ENCODE measurements around the gene VSIR.

Gene VSIR

DNA sequence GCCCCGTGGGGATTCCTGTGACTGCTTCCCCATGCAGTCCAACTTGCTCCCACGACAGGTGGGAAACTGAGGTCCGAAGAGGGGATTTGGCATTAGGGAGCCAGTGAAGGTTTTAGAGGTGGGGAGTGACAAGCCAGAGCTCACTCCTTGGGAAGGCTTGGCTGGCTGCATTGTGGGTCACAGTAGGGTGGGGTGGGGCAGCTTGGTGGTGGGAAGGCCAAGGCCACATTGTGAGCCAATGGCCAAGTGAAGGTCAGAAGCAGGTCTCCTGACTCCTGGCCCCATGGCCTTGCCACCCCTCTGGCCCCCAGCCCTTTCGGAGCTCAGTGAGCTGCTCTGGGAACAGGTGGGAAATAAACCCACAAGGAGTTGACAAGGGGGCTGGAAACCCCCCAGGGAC is 56.3 kb downstream of the VSIR start:
- FAIRE-seq = no peak

GRCh38 chr10:71716426-71716825 is 56.9 kb downstream of the VSIR start:
- FAIRE-seq (no peak), DNase-seq (ENCODE audit: insufficient read length, low spot score) (no peak)

More for the DNA sequence above, 56.3 kb downstream of the VSIR start:
- DNase-seq (ENCODE audit: insufficient read length, low spot score) = no peak

GRCh38 chr10:71715860-71716259 is 57.5 kb downstream of the VSIR start:
- DNase-seq (ENCODE audit: insufficient read length, low spot score) = no peak
- FAIRE-seq = no peak

DNA sequence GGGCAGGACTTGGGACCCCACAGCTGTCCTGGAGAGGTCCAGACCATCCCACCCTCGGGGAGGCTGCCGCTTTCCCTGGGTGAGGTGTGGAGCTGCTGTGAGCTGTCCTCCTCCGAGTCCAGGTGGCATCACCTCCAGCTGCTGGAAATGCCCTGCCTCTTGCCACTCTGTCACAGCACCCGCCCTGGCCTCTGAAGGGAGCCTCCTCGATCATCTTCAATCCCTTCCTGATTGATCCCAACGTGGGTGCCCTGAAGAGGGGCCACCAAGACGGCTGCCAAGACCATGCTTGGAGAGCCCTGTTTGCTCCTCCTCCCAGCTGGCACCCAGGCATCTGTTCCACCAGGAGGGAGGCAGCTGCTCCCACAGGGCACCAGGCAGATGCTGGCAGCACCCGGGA is 58.3 kb downstream of the VSIR start:
- FAIRE-seq (no peak), DNase-seq (ENCODE audit: insufficient read length, low spot score) (no peak)

DNA sequence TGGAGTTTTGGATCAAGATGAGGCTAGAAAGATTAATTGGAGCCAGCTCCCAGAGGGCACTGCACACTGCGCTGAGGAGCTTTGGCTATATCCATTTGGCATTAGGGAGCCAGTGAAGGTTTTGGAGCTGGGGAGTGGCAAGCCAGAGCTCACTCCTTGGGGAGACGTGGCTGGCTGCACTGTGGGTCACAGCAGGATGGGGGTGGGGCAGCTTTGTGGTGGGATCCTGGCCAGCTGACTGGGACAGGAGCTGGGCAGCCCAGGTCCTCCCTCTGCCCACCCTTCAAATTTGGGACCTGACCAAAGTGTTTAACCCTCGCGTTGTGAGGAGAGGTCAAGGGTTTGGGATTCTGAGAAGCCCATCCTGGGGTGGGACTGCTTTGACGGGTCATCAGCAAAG is 58.7 kb downstream of the VSIR start:
- DNase-seq (ENCODE audit: insufficient read length, low spot score) = no peak
- no peak for FAIRE-seq

- peak; percentile 42 for FAIRE-seq
- no peak for DNase-seq (ENCODE audit: insufficient read length, low spot score)
Measured at GRCh38 chr10:71714031-71714410, 59.3 kb downstream of the VSIR start.

GRCh38 chr10:71713135-71714030 is 59.9 kb downstream of the VSIR start:
- FAIRE-seq (peak; percentile 56), DNase-seq (ENCODE audit: insufficient read length, low spot score) (no peak)

DNA sequence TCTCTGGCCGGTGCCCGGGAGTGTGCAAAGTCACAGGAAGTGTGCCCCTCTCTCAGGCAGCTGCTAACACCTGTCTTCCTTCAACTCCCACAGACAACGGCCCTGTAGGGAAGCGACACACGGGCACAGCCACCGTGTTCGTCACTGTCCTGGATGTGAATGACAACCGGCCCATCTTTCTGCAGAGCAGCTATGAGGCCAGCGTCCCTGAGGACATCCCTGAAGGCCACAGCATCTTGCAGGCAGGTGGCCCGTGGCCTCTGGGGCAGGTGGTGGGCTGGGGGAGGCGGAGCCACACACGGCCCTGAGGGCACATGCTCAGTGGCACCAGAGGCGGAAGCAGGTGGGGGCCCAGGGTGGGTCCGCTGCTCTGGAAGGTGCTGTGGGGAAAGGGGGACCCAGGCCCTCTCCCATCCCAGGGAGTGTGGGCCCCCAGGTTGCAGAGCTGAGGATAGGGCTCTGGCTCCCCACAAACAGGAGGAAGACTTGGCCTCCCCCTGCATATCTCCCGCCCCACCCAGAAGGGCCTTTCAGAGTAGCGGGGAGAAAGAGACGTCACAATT is 60.7 kb downstream of the VSIR start:
- FAIRE-seq (no peak), DNase-seq (ENCODE audit: insufficient read length, low spot score) (no peak)

GRCh38 chr10:71712170-71712569 is 61.1 kb downstream of the VSIR start:
- no peak for FAIRE-seq
- DNase-seq (ENCODE audit: insufficient read length, low spot score) = no peak

DNA sequence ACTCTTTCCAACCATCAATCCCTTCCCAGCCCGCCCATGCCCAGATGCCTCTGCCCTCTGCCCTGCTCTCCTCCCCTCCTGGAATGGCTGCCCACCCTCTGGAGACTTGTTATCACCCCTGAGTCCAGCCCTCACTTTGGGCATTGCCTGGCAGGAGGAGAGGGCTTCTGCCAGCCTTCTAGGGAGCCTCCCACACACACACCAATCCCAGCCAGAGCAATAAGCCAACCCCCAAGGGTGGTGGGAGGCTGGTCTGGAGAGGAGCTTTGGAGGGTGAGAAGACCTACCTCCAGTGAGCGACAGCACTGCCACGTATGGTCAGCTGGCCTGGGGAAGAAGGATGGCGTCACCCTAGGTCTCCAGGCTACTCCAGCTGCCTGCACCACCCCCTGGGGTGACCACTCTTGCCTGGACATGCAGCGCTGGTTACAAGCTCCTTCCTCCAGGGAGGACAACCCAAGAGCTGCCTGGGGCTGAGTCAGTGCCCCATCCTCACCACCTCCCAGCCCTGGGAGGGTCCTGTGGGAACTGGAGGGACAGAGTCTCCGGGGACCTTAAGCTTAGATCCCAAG is 62.2 kb downstream of the VSIR start:
- FAIRE-seq (no peak), DNase-seq (ENCODE audit: insufficient read length, low spot score) (no peak)

- no peak for FAIRE-seq
Measured at GRCh38 chr10:71710519-71710918, 62.8 kb downstream of the VSIR start.

DNA sequence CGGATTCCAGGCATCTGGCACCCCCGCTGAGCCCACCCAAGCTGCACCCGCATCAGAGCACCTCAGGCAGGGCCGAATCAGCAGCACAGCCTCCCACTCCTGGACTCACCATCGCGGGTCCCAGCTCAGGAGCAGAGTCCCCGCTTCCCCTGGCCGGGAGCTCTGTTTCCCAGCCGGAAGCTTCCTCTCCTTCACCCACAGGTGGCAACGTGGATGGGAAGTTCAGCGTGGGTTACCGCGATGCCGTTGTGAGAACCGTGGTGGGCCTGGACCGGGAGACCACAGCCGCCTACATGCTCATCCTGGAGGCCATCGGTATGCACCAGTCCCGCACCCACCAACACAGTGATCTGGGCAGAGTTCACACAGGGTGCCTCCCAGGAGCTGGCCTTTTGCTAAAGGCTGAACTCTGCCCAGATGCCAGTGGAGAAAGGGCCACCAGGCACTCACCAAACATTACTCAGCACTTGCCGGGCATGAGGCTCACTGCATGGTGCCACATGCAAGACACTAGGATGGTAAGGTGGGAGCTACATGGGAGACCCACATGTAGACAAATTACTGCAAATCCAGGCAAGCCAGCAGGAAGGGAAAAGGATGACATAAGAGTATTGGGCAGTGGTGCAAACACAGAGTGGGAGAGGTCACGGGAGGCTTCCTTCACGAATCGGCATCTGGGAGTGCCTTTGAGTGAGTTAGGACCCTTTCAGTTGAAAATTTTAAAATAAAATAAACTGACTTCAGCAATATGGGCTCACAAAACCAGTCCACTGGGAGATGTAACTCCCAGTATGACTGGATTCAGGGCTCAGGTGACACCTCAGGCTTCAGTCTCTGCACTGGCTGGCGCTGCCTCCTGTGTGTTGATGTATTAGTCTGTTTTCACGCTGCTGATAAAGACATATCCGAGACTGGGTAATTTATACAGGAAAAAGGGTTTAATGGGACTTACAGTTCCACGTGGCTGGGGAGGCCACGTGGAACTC is 64.1 kb downstream of the VSIR start:
- FAIRE-seq = no peak
- no peak for DNase-seq (ENCODE audit: insufficient read length, low spot score)

More at GRCh38 chr10:71710519-71710918, 62.8 kb downstream of the VSIR start:
- DNase-seq (ENCODE audit: insufficient read length, low spot score) = no peak

GRCh38 chr10:71708301-71708703 is 65.0 kb downstream of the VSIR start:
- DNase-seq (ENCODE audit: insufficient read length, low spot score) (peak; percentile 57), FAIRE-seq (peak; percentile 66)

DNA sequence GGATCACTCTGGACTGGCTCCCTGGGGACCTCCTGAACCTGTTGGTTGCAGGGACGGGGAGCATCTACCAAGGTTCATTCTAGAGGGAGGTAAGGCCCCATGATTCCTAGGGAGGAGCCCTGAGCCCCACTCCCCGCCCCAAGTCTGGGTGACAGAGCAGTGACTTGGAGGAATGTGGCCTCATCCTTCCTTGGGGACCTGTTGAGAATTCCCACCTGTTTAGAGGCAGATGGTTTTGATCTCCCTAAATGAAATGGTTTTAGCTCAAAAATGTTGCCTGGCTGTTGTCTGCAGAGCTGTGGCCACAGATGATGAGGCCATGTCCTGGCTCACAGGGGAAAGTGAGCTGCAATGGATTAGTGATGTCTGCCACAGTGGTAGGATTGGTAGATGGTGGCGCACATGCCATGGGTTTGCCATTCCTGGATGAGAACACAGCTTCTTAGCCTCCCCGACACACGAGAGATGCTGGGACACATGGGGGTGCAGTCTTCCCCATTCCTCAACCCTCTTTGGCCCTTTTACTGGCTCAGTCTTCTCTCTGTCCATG is 66.0 kb downstream of the VSIR start:
- no peak for DNase-seq (ENCODE audit: insufficient read length, low spot score)
- no peak for FAIRE-seq

GRCh38 chr10:71706216-71707121 is 66.9 kb downstream of the VSIR start:
- FAIRE-seq (no peak), DNase-seq (ENCODE audit: insufficient read length, low spot score) (no peak)

- DNase-seq (ENCODE audit: insufficient read length, low spot score) (no peak), FAIRE-seq (no peak)
Measured at GRCh38 chr10:71705582-71705981, 67.7 kb downstream of the VSIR start.

DNA sequence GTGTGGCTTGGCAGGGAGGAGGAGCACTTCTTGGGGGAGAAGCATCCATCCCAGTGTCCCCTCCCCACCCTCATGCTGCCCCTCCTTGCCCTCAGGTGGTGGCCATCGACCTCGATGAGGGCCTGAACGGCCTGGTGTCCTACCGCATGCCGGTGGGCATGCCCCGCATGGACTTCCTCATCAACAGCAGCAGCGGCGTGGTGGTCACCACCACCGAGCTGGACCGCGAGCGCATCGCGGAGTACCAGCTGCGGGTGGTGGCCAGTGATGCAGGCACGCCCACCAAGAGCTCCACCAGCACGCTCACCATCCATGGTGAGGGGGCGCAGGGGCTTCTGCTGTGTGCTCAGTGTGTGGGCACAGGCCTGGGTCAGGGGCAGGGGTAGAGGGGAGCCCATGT is 68.5 kb downstream of the VSIR start:
- DNase-seq (ENCODE audit: insufficient read length, low spot score) (no peak), FAIRE-seq (no peak)

DNA sequence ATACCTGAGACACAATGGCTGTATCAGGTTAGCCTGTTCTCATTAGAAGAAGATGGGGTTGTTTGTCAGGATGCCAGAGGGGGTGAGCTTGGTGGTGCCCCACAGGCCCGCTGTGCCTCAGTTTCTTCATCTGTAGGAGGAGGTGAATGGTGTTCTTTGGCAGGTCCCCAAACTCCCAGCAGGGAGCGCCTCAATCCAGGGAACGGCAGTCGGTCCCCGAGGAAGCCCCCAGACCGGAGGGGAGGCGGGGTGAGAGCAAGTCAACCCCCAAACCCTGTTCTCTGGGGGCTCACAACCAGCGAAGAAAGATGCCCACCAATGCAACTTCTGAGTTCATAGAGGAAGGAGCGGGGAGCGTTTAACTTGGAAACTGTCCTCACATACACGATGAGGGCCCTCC is 69.7 kb downstream of the VSIR start:
- DNase-seq (ENCODE audit: insufficient read length, low spot score) = no peak
- FAIRE-seq = no peak

- DNase-seq (ENCODE audit: insufficient read length, low spot score) = no peak
- FAIRE-seq = no peak
Measured at GRCh38 chr10:71701496-71702132, 71.7 kb downstream of the VSIR start.

Measured in GM19239 (cell line).